ENCODE results near the gene FNDC3B.

DNA sequence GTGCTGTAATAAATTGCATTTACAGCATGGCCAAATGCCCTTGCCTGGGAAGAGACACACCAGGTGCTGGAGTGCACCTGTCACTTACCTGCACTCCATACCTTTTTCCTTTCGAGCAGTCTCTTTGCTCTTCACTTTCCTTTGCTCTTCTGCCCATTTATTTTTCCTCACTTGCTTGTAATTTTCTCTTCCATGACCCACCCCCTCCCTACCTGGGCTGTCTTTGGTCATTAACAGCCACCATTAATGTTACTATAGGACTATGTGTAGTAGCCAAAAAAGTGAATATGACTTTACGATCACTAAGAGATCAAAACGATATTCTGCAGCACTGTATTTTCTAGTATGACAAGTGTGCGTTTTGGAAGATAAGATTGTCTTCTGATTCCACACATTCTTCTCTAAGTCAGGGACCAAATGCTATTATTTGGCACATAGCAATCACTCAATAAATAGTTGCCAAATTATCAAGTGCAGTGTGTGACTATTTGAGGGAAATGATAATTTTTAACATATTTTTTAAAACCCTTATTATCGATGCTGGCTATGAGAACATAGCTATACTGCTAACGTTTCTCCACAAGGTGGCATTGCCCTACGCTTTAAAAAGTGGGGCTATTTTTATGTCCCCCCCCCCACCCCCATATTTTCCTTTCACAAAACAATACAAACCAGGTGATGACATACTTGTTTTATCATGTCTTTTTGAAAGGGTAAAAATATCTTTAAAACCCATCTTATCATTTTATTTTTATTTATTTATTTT, 294.5 kb downstream of the FNDC3B start:
- TF ChIP-seq, protein P1, sequence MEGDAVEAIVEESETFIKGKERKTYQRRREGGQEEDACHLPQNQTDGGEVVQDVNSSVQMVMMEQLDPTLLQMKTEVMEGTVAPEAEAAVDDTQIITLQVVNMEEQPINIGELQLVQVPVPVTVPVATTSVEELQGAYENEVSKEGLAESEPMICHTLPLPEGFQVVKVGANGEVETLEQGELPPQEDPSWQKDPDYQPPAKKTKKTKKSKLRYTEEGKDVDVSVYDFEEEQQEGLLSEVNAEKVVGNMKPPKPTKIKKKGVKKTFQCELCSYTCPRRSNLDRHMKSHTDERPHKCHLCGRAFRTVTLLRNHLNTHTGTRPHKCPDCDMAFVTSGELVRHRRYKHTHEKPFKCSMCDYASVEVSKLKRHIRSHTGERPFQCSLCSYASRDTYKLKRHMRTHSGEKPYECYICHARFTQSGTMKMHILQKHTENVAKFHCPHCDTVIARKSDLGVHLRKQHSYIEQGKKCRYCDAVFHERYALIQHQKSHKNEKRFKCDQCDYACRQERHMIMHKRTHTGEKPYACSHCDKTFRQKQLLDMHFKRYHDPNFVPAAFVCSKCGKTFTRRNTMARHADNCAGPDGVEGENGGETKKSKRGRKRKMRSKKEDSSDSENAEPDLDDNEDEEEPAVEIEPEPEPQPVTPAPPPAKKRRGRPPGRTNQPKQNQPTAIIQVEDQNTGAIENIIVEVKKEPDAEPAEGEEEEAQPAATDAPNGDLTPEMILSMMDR (IDR thresholded peaks at IDR 0.05): peak; percentile 23
- TF ChIP-seq ZFX (IDR thresholded peaks at IDR 0.05; ENCODE audit: borderline replicate concordance): no peak
